ENCODE results near the gene SDC3.

SDC3 gene

DNA sequence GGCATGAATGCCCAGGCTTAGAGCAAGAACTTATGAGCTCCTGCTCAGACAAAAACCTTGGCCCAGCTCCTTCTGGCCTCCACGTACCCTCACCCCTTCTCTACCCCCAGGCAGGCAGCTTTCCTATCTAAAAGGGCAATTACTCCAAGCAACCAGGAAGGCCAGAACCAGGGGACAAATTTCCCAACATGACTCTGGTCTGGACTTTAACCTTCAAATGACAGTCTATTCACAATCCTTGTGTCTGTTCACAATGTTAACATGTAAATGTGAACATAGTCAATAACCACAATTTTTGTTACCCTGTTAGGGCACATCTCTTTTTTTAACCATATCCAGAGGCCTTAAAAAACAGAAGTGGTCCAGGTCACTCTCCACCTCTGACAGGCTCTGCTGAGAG, 86.6 kb downstream of the SDC3 start:
- peaks cover 10% of the 10 kb centered on the region for H3K4me1 ChIP-seq (ENCODE audit: control insufficient read depth, low read length)
- peaks cover 5% of the 10 kb centered on the region; the same call in 1 of the 2 replicates for H4K20me1 ChIP-seq (ENCODE audit: control insufficient read depth, insufficient read depth, low read depth, low read length)
- TF ChIP-seq, protein P1, sequence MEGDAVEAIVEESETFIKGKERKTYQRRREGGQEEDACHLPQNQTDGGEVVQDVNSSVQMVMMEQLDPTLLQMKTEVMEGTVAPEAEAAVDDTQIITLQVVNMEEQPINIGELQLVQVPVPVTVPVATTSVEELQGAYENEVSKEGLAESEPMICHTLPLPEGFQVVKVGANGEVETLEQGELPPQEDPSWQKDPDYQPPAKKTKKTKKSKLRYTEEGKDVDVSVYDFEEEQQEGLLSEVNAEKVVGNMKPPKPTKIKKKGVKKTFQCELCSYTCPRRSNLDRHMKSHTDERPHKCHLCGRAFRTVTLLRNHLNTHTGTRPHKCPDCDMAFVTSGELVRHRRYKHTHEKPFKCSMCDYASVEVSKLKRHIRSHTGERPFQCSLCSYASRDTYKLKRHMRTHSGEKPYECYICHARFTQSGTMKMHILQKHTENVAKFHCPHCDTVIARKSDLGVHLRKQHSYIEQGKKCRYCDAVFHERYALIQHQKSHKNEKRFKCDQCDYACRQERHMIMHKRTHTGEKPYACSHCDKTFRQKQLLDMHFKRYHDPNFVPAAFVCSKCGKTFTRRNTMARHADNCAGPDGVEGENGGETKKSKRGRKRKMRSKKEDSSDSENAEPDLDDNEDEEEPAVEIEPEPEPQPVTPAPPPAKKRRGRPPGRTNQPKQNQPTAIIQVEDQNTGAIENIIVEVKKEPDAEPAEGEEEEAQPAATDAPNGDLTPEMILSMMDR (IDR thresholded peaks at IDR 0.05; ENCODE audit: low read depth, low read length, poor library complexity, severe bottlenecking): no peak
- TF ChIP-seq EZH2phosphoT487 (IDR thresholded peaks at IDR 0.05; ENCODE audit: borderline replicate concordance, low read length): no peak
- H3K4me3 ChIP-seq (ENCODE audit: low read length): no peak overlapping the region
- H3K9me3 ChIP-seq (ENCODE audit: control insufficient read depth, insufficient read depth, low read length): no peaks in the 10 kb centered on the region
- H3F3A ChIP-seq (ENCODE audit: control insufficient read depth, insufficient read depth): no peaks in the 10 kb centered on the region
- H3K36me3 ChIP-seq (ENCODE audit: control insufficient read depth, low read length): no peaks in the 10 kb centered on the region
- H3K9me2 ChIP-seq (replicated peaks; ENCODE audit: control insufficient read depth, low read length): no peaks in the 10 kb centered on the region
- no peaks in the 10 kb centered on the region for H3K79me2 ChIP-seq (ENCODE audit: control insufficient read depth, low read length)
- no peak overlapping the region for H3K4me2 ChIP-seq (ENCODE audit: low read length)
- H3K27ac ChIP-seq (ENCODE audit: low read depth, low read length): no peak overlapping the region
- peaks cover 63% of the 10 kb centered on the region for H3K27me3 ChIP-seq (ENCODE audit: control insufficient read depth, low read length)

DNA sequence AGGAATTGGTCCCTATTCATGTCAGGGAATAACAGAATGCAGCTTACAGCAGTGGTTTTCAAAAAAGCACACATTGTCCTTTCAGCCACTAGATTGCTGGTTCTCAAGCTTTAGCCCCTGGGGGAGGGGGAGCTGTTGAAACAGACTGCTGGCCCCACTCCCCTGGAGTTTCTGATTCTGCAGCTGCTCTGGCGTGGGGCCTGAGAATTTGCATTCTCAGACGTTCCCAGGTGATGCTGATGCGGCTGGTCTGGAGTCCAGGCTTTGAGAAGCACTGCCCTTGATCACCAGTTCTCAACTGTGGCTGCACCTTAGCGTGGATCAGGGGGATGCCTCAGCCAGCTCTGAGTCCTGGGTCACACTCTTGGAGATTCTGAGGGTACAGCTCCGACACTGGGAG, 88.3 kb downstream of the SDC3 start:
- Histone ChIP-seq H3K27ac (ENCODE audit: low read depth, low read length) (no peak overlapping the region), H3K9me3 (ENCODE audit: control insufficient read depth, insufficient read depth, low read length) (no peaks in the 10 kb centered on the region), H3K4me3 (ENCODE audit: low read length) (no peak overlapping the region), H3K36me3 (ENCODE audit: control insufficient read depth, low read length) (no peaks in the 10 kb centered on the region), H3K27me3 (ENCODE audit: control insufficient read depth, low read length) (peaks cover 69% of the 10 kb centered on the region), H3K9me2 (replicated peaks; ENCODE audit: control insufficient read depth, low read length) (no peaks in the 10 kb centered on the region), H4K20me1 (ENCODE audit: control insufficient read depth, insufficient read depth, low read depth, low read length) (peaks cover 5% of the 10 kb centered on the region; the same call in 1 of the 2 replicates), H3F3A (ENCODE audit: control insufficient read depth, insufficient read depth) (no peaks in the 10 kb centered on the region), H3K79me2 (ENCODE audit: control insufficient read depth, low read length) (no peaks in the 10 kb centered on the region), H3K4me2 (ENCODE audit: low read length) (no peak overlapping the region), H3K4me1 (ENCODE audit: control insufficient read depth, low read length) (peaks cover 10% of the 10 kb centered on the region)
- TF ChIP-seq, protein P1 (IDR thresholded peaks at IDR 0.05; ENCODE audit: low read depth, low read length, poor library complexity, severe bottlenecking): no peak
- no peak for TF ChIP-seq EZH2phosphoT487 (IDR thresholded peaks at IDR 0.05; ENCODE audit: borderline replicate concordance, low read length)
